ENCODE results near the gene CDC42BPG.

- TF ChIP-seq, protein P1, sequence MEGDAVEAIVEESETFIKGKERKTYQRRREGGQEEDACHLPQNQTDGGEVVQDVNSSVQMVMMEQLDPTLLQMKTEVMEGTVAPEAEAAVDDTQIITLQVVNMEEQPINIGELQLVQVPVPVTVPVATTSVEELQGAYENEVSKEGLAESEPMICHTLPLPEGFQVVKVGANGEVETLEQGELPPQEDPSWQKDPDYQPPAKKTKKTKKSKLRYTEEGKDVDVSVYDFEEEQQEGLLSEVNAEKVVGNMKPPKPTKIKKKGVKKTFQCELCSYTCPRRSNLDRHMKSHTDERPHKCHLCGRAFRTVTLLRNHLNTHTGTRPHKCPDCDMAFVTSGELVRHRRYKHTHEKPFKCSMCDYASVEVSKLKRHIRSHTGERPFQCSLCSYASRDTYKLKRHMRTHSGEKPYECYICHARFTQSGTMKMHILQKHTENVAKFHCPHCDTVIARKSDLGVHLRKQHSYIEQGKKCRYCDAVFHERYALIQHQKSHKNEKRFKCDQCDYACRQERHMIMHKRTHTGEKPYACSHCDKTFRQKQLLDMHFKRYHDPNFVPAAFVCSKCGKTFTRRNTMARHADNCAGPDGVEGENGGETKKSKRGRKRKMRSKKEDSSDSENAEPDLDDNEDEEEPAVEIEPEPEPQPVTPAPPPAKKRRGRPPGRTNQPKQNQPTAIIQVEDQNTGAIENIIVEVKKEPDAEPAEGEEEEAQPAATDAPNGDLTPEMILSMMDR (IDR thresholded peaks at IDR 0.05), result no peak
- TF ChIP-seq POLR2A (IDR thresholded peaks at IDR 0.05; ENCODE audit: low read depth), result no peak
- TF ChIP-seq POLR2AphosphoS5 (IDR thresholded peaks at IDR 0.05), result no peak
- no peak for TF ChIP-seq EP300 (IDR thresholded peaks at IDR 0.05)
Observed at GRCh38 chr11:64838600-64839334, 5.7 kb downstream of the CDC42BPG start.

Measured in esophagus muscularis mucosa (tissue), 4 donors.